ENCODE results near the gene PDE11A.

DNA sequence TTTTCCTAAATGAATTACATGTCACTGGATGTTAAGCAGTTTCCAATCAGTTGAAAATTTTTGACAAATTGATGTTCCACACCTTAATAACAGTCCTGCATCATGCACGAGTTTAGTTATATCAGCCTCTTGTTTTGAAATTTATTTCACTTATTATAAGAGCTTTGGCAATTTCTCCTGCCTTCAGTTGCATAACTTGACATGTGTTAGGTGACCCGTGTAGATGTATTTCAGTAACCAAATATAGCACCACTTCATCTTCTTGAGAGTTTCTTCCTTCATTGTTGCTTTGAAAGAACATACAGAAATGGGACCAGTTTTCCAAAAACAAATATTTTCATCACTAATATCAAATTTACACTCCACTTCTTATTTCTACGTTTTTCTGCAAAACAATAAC lies 202.7 kb downstream of the PDE11A start:
- TF ChIP-seq EZH2 (IDR thresholded peaks at IDR 0.05; ENCODE audit: borderline replicate concordance, low read depth, low read length, severe bottlenecking) = no peak
- TF ChIP-seq, protein P1, sequence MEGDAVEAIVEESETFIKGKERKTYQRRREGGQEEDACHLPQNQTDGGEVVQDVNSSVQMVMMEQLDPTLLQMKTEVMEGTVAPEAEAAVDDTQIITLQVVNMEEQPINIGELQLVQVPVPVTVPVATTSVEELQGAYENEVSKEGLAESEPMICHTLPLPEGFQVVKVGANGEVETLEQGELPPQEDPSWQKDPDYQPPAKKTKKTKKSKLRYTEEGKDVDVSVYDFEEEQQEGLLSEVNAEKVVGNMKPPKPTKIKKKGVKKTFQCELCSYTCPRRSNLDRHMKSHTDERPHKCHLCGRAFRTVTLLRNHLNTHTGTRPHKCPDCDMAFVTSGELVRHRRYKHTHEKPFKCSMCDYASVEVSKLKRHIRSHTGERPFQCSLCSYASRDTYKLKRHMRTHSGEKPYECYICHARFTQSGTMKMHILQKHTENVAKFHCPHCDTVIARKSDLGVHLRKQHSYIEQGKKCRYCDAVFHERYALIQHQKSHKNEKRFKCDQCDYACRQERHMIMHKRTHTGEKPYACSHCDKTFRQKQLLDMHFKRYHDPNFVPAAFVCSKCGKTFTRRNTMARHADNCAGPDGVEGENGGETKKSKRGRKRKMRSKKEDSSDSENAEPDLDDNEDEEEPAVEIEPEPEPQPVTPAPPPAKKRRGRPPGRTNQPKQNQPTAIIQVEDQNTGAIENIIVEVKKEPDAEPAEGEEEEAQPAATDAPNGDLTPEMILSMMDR (IDR thresholded peaks at IDR 0.05; ENCODE audit: borderline replicate concordance, extremely low read depth, low read length, poor library complexity, severe bottlenecking) = no peak

Measured in DND-41 (cell line).